Upper lobe of right lung (tissue), 1 donor: ENCODE data around the gene HDGFL2. TPM values are rescaled to one million over a fixed set of nuclear protein-coding genes. Genes with fewer than 3 reads are reported as not detected.
A peak's percentile ranks its signal among the peaks of the same experiment; 100 is the strongest.
"Not testable (repeated sequence)": the region's sequence is repeated elsewhere in the genome, so short reads cannot be mapped to it uniquely, and the experiment has no call there.

Source experiments
- ATAC-seq: fragments of 200-7000 bp; cut with Tn5 transposase; one replicate; pipeline ENCODE4 v1.9.1; 2020; ENCODE audit warnings: mild to moderate bottlenecking, moderate library complexity
- DNase-seq: peaks from one replicate; pipeline ENCODE4 v3.0.0-alpha.2; 2020
- H3K27ac ChIP-seq: fragments of 200-600 bp; one replicate; pipeline ENCODE4 v1.8.0; 2022
- H3K27me3 ChIP-seq: fragments of 200-600 bp; one replicate; pipeline ENCODE4 v1.8.0; 2022; ENCODE audit warnings: mild to moderate bottlenecking
- H3K36me3 ChIP-seq: fragments of 200-600 bp; one replicate; pipeline ENCODE4 v1.8.0; 2022
- H3K4me1 ChIP-seq: fragments of 200-600 bp; one replicate; pipeline ENCODE4 v1.8.0; 2022
- H3K4me3 ChIP-seq: fragments of 200-600 bp; one replicate; pipeline ENCODE4 v1.8.0; 2022; ENCODE audit warnings: mild to moderate bottlenecking
- H3K9me3 ChIP-seq: fragments of 200-600 bp; one replicate; pipeline ENCODE4 v1.8.0; 2022
- intact Hi-C: fragments of 100-400 bp; cut with DNase I; formaldehyde crosslinking; loops from one replicate; pipeline ENCODE4 v1.11.0; 2022
- total RNA-seq: library from RNA; stranded (reverse); fragmentation: NEBNext Ultra II Directional; extraction: Animal tissue kit (Norgen Biotek cat#: 25700); gene quantifications from one replicate; pipeline ENCODE4 v1.2.1, GENCODE V29; 2021
- TF ChIP-seq, protein P1 (sequence below): fragments of 200-600 bp; IDR thresholded peaks from one replicate; pipeline ENCODE4 v1.8.0; 2022; ENCODE audit warnings: antibody characterized with exemption
- donor health status: DM: no; HTN: yes; CAD: no; lungs with severe emphysema.

HDGFL2 gene
- total RNA-seq, 1 donor from 2014 or later = 30.6 TPM

DNA sequence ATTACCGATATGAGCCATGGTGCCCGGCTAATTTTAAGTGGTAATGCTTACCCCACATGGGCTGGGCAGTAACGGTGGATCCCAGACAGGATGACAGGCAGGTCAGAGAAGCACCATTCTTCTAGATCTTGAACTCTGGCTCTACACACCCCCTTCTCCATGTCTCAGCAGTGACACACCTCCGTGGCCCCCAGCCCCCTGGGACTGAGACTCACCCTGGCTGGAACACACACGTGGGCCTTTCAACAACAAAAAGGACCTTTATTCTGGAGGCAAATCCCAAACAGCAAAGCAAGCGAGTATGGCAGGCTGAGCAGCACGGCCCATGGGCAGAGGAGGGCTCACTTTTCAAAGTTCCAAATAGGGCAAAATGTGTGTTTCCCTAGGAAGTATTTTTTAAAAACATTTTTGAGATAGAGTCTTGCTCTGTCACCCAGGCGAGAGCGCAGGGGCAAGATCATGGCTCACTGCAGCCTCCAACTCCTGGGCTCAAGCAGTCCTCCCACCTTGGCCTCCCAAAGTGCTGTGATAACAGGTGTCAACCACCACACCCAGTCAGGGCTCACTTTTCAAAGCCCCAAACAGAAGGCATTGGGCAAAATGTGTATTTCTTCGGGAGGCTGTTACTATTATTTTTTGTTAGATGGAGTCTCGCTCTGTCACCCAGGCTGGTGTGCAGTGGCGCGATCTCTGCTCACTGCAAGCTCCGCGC, 50.4 kb downstream of the HDGFL2 start:
- H3K9me3 ChIP-seq = no peaks in the 10 kb centered on the region
- ATAC-seq (no peak), DNase-seq (no peak)
- intact Hi-C loops = no loop called here
- no peaks in the 10 kb centered on the region for H3K36me3 ChIP-seq
- no peak overlapping the region for H3K27ac ChIP-seq
- no peaks in the 10 kb centered on the region for H3K27me3 ChIP-seq
- H3K4me1 ChIP-seq = no peaks in the 10 kb centered on the region
- TF ChIP-seq, protein P1, sequence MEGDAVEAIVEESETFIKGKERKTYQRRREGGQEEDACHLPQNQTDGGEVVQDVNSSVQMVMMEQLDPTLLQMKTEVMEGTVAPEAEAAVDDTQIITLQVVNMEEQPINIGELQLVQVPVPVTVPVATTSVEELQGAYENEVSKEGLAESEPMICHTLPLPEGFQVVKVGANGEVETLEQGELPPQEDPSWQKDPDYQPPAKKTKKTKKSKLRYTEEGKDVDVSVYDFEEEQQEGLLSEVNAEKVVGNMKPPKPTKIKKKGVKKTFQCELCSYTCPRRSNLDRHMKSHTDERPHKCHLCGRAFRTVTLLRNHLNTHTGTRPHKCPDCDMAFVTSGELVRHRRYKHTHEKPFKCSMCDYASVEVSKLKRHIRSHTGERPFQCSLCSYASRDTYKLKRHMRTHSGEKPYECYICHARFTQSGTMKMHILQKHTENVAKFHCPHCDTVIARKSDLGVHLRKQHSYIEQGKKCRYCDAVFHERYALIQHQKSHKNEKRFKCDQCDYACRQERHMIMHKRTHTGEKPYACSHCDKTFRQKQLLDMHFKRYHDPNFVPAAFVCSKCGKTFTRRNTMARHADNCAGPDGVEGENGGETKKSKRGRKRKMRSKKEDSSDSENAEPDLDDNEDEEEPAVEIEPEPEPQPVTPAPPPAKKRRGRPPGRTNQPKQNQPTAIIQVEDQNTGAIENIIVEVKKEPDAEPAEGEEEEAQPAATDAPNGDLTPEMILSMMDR = no peak
- H3K4me3 ChIP-seq = no peak overlapping the region

- TF ChIP-seq, protein P1 = peak; percentile 59
- Histone ChIP-seq H3K9me3 (no peaks in the 10 kb centered on the region), H3K4me3 (no peak overlapping the region), H3K36me3 (no peaks in the 10 kb centered on the region), H3K4me1 (no peaks in the 10 kb centered on the region), H3K27ac (no peak overlapping the region), H3K27me3 (no peaks in the 10 kb centered on the region)
- DNase-seq (peak; percentile 83), ATAC-seq (peak; percentile 71)
- intact Hi-C loops = no loop called here
These were observed 51.4 kb downstream of the HDGFL2 start for GRCh38 chr19:4523306-4524110.

DNA sequence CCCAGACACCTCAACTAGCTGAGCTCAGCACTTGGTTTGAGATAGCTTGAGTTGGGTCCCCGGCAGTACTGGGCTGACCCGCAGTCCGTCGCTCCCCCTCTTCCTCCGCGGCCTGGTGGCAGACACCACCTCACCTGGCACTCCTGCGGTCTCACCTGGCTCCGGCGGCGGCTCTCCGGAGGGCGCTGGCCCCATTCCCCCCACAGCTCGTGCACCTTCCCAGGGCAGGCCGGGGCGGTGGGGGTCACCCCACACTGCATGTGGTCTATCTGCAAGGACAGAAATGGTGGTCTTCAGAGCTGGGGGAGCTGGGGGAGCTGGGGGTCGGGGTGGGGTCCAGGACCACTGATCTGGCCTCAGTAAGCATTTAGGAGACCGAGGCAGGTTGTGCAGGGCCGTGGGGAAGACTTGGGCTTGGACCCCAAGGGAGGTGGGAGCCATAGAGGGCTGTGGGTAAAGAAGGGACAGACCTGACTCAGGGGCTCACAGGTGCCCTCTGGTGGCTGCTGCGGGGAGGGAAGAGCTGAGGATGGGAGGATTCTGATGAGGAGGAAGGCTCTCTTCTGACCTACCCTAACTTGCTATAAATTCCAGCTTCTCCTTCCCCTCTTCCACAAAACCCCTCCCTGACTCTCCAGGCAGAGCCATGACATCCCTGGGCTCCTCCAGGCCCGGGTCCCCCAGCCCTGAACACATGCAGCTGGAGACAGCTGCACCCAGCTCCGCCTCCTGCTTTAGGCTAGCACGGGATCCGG, 52.9 kb downstream of the HDGFL2 start:
- Histone ChIP-seq H3K4me3 (no peak overlapping the region), H3K27me3 (no peaks in the 10 kb centered on the region), H3K9me3 (no peaks in the 10 kb centered on the region), H3K27ac (no peak overlapping the region), H3K36me3 (no peaks in the 10 kb centered on the region), H3K4me1 (no peaks in the 10 kb centered on the region)
- intact Hi-C loops = no loop called here
- peak; percentile 80 for ATAC-seq
- peak; percentile 82 for DNase-seq
- TF ChIP-seq, protein P1 = peak; percentile 74

- ATAC-seq (no peak), DNase-seq (no peak)
- Histone ChIP-seq H3K4me3 (no peak overlapping the region), H3K9me3 (no peaks in the 10 kb centered on the region), H3K27ac (no peak overlapping the region), H3K36me3 (no peaks in the 10 kb centered on the region), H3K4me1 (no peaks in the 10 kb centered on the region), H3K27me3 (no peaks in the 10 kb centered on the region)
- TF ChIP-seq, protein P1 = no peak
- intact Hi-C loops = no loop called here
These were observed 53.5 kb downstream of the HDGFL2 start for GRCh38 chr19:4525563-4526002.

GRCh38 chr19:4527377-4527776, 55.3 kb downstream of the HDGFL2 start:
- H3K27me3 ChIP-seq, H3K27ac ChIP-seq, intact Hi-C loops, DNase-seq, H3K4me3 ChIP-seq, H3K4me1 ChIP-seq, H3K36me3 ChIP-seq, H3K9me3 ChIP-seq, ATAC-seq: not testable (repeated sequence)
